ENCODE data around the gene GPS2. TPM values are rescaled to one million over a fixed set of nuclear protein-coding genes. Genes with fewer than 3 reads are reported as not detected.

The GPS2 gene
- total and polyA plus RNA-seq, 12 donors, result 49.1 to 105 (median 58.8) TPM

DNA sequence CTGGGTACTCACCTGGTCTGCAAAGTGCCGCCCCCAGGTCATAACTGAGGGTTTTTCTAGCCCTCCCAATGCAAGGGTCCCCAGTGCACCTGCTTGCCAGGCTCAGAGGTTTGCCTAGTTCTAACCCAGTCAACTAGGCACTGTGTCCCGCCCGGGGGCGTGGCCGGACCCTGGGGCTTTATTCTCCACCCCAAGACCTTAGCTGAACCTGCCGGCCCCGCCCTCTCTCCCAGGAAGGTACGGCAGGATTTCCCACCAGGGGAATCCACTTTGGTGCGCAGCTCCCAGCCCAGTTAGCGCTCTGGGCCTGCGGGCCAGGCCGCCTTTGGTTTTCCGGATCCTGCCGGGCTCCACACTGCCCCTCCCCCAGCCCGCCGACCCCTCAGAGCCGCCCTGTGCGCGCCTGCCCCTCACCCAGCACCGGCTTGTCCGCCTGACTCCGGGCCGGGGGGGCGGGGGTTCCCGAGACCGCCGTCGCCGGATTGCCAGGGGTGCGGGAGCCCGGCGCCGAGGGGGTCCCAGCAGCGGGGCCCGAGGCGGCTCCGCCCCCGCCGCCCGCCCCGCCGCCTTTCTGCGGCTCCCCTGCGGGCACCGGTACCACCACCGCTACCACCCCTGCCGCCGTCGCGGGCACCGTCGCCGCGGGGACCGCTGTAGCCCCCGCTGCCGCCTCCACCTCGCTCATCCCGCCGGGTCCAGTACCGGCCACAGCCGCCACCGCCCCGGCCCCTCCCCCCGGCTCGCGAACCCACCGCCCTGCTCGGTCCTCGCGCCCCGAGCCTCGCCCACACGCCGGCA lies 21.1 kb downstream of the GPS2 start:
- H3K9me3 ChIP-seq, result no peaks in the 10 kb centered on the region
- 4 to 5% methylated on average over 35 to 67 of the region's 75 CpGs for WGBS, 2 donors
- no peak for DNase-seq
- TF ChIP-seq, protein P1, sequence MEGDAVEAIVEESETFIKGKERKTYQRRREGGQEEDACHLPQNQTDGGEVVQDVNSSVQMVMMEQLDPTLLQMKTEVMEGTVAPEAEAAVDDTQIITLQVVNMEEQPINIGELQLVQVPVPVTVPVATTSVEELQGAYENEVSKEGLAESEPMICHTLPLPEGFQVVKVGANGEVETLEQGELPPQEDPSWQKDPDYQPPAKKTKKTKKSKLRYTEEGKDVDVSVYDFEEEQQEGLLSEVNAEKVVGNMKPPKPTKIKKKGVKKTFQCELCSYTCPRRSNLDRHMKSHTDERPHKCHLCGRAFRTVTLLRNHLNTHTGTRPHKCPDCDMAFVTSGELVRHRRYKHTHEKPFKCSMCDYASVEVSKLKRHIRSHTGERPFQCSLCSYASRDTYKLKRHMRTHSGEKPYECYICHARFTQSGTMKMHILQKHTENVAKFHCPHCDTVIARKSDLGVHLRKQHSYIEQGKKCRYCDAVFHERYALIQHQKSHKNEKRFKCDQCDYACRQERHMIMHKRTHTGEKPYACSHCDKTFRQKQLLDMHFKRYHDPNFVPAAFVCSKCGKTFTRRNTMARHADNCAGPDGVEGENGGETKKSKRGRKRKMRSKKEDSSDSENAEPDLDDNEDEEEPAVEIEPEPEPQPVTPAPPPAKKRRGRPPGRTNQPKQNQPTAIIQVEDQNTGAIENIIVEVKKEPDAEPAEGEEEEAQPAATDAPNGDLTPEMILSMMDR (IDR thresholded peaks at IDR 0.05), result no peak
- peaks cover 0 to 72% (median 39%) of the 10 kb centered on the region in 7 donors for H3K27me3 ChIP-seq
- intact Hi-C loops (cut with DNase I), result loop anchor here in 4 of 10 donors (10.0 kb wide), 2 partner anchors 239 to 249 kb away; partner anchors contain the start of gene SLC16A11 (in 2 of the 4)
- H3K4me3 ChIP-seq, result peak overlapping the region in 9 of 10 donors; percentile 13 to 45 (median 24)
- H3K36me3 ChIP-seq, result no peaks in the 10 kb centered on the region
- H3K27ac ChIP-seq, result peak overlapping the region in 4 of 10 donors; percentile 25 to 55 (median 27)
- H3K4me1 ChIP-seq, result peaks cover 21 to 70% (median 58%) of the 10 kb centered on the region in 9 donors
- peak in 1 of 8 donors; percentile 1 for ATAC-seq

DNA sequence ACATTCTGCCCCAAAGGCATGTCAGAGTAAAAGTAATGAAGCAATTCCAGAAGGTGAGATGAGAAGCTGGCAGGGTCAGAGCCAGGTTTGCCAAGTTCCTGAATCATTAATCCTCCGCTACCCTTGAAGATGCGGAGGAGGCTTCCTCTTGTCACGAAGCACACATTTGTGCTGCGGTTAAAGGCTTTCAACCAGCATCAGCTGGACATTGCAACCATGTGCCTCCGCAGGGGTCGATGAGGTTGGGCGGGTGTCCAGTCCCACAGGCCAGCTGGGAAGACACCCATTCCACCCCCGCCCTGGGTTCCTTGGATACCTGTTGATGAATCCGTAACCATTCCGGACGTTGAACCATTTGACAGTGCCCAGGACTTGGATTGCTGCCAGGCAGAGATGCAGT lies 22.0 kb downstream of the GPS2 start:
- Histone ChIP-seq H3K36me3 (no peaks in the 10 kb centered on the region), H3K27ac (peak overlapping the region in 5 of 10 donors; percentile 20 to 55 (median 28)), H3K9me3 (no peaks in the 10 kb centered on the region), H3K27me3 (peaks cover 0 to 72% (median 39%) of the 10 kb centered on the region in 7 donors), H3K4me3 (no peak overlapping the region), H3K4me1 (peaks cover 21 to 70% (median 58%) of the 10 kb centered on the region in 9 donors)
- WGBS, 2 donors, result 70 to 72% methylated on average over 11 of the region's 11 CpGs
- intact Hi-C loops (cut with DNase I), result loop anchor here in 4 of 10 donors (10.0 kb wide), 2 partner anchors 238 to 248 kb away; partner anchors contain the start of gene SLC16A11 (in 2 of the 4)
- no peak for ATAC-seq
- no peak for DNase-seq
- TF ChIP-seq, protein P1 (IDR thresholded peaks at IDR 0.05), result no peak

DNA sequence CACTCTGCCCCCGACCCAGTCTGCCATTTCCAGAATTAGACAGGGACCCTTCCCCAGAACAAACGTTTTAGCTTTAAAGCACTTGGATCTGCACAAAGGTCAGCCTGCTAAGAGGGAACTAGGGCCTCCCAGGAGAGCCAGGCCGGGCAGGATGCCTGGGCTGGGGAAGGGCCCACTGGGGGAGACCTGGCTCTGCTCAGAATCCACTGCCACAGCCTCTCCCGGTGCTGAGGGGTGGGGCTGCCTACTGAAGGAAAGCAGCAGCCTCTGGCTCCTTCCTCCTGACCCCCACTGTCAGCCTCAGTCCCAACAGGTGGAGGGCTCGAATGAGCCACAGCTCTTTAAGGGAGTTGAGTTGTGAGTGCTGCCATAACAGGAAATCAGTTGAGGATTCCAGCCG lies 22.4 kb downstream of the GPS2 start:
- peak overlapping the region in 6 of 10 donors; percentile 7 to 55 (median 27) for H3K27ac ChIP-seq
- H3K36me3 ChIP-seq, result peaks cover 0 to 3% (median 0%) of the 10 kb centered on the region in 9 donors
- 8 to 17% methylated on average over 6 of the region's 6 CpGs for WGBS, 2 donors
- no peak overlapping the region for H3K4me3 ChIP-seq
- H3K4me1 ChIP-seq, result peaks cover 21 to 70% (median 58%) of the 10 kb centered on the region in 9 donors
- DNase-seq, result peak in 1 of 2 donors; percentile 54
- intact Hi-C loops (cut with DNase I), result loop anchor here in 4 of 10 donors (10.0 kb wide), 2 partner anchors 238 to 248 kb away; partner anchors contain the start of gene SLC16A11 (in 2 of the 4)
- H3K27me3 ChIP-seq, result peaks cover 0 to 75% (median 39%) of the 10 kb centered on the region in 7 donors
- TF ChIP-seq, protein P1 (IDR thresholded peaks at IDR 0.05), result no peak
- ATAC-seq, result peak in 3 of 8 donors; percentile 11 to 24 (median 17)
- no peaks in the 10 kb centered on the region for H3K9me3 ChIP-seq

- peaks cover 0 to 7% (median 0%) of the 10 kb centered on the region in 9 donors for H3K36me3 ChIP-seq
- peaks cover 21 to 70% (median 58%) of the 10 kb centered on the region in 9 donors for H3K4me1 ChIP-seq
- WGBS, 2 donors, result 77 to 80% methylated on average over 2 of the region's 2 CpGs
- DNase-seq, result no peak
- intact Hi-C loops (cut with DNase I), result loop anchor here in 4 of 10 donors (10.0 kb wide), 2 partner anchors 237 to 247 kb away; partner anchors contain the start of gene SLC16A11 (in 2 of the 4)
- H3K4me3 ChIP-seq, result no peak overlapping the region
- TF ChIP-seq, protein P1 (IDR thresholded peaks at IDR 0.05), result no peak
- H3K27ac ChIP-seq, result peak overlapping the region in 6 of 10 donors; percentile 7 to 55 (median 27)
- ATAC-seq, result no peak
- no peaks in the 10 kb centered on the region for H3K9me3 ChIP-seq
- peaks cover 0 to 80% (median 39%) of the 10 kb centered on the region in 7 donors for H3K27me3 ChIP-seq
These were observed 23.0 kb downstream of the GPS2 start for GRCh38 chr17:7292194-7292593.

Data from heart right ventricle (tissue), 16 donors.